Astrocyte (in vitro differentiated cells and primary cell): ENCODE data around the gene ZFP82.

Source experiments
- EZH2 ChIP-seq: IDR thresholded peaks from 2 replicates; pipeline ENCODE4 v1.6.1; 2012; ENCODE audit warnings: mild to moderate bottlenecking, low read length, inconsistent platforms; ENCODE audit not compliant: insufficient read depth
- TF ChIP-seq, protein P1 (sequence below): IDR thresholded peaks from 2 replicates; pipeline ENCODE4 v1.5.1; 2011; ENCODE audit warnings: low read depth, mild to moderate bottlenecking, inconsistent platforms, low read length, moderate library complexity; ENCODE audit not compliant: insufficient read depth

DNA sequence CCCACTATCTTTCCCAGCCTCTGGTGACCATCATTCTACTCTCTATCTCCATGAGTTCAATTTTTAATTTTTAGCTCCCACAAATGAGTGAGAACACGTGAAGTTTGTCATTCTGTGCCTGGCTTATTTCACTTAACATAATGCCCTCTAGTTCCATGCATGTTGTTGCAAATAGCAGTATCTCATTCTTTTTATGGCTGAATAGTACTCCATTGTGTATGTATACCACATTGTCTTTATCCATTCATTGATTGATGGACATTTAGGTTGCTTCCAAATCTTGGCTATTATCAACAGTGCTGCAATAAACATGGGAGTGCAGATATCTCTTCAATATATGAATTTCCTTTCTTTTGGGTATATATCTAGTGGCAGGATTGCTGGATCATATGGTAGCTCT, 22.9 kb upstream of the ZFP82 start:
- TF ChIP-seq, protein P1, sequence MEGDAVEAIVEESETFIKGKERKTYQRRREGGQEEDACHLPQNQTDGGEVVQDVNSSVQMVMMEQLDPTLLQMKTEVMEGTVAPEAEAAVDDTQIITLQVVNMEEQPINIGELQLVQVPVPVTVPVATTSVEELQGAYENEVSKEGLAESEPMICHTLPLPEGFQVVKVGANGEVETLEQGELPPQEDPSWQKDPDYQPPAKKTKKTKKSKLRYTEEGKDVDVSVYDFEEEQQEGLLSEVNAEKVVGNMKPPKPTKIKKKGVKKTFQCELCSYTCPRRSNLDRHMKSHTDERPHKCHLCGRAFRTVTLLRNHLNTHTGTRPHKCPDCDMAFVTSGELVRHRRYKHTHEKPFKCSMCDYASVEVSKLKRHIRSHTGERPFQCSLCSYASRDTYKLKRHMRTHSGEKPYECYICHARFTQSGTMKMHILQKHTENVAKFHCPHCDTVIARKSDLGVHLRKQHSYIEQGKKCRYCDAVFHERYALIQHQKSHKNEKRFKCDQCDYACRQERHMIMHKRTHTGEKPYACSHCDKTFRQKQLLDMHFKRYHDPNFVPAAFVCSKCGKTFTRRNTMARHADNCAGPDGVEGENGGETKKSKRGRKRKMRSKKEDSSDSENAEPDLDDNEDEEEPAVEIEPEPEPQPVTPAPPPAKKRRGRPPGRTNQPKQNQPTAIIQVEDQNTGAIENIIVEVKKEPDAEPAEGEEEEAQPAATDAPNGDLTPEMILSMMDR = no peak
- no peak for TF ChIP-seq EZH2
